Measurements from ENCODE around the gene RPL38.
A peak's percentile ranks its signal among the peaks of the same experiment; 100 is the strongest.

RPL38 gene

DNA sequence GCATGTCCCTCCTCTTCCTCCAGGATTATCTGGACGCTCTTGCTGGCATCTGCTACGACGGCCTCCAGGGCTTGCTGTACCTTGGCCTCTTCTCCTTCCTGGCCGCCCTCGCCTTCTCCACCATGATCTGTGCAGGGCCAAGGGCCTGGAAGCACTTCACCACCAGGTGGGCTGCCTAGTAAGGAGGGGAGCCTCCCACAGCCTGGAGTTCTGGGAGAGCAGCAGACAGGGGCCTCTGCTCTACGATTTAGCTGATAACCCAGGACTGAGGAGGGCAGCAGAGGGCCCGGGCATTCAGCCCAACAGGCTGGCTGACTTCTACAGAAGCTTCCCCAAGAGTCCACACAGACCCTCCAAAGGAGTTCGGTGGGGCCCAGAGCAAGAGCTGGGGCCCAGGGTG is 48.7 kb downstream of the RPL38 start:
- no peak for DNase-seq

DNA sequence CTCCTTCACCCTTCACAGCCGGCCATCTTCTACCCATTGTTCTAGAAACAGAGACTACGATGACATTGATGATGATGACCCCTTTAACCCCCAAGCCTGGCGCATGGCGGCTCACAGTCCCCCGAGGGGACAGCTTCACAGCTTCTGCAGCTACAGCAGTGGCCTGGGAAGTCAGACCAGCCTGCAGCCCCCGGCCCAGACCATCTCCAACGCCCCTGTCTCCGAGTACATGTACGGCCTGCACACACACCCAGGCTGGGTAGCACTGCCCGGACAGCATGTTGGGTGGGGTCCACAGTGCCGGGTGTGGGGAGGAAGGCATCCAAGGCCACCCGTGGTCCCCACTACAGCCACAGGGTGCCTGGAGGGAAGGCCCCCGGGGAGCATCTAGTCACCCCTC is 49.6 kb downstream of the RPL38 start:
- no peak for DNase-seq

DNA sequence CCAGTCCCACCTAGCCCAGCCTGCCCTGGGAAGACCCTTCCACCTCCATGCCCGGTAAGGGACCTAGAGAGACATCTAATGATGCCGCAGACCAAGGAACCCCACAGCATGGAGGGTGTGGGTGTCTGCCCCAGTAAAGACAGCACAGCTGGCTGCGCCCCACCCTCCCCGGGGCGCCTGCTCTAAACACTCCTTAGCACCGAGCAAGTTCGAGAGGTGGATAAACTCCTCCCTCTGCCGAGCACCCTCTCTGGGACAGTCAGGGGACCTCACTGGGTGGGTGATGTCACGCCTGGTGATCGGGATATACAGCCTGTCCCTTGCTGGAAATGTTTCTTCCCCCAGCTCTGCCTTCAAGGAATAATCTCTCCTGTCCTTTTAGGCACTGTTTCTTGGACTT is 53.8 kb downstream of the RPL38 start:
- no peak for DNase-seq

DNA sequence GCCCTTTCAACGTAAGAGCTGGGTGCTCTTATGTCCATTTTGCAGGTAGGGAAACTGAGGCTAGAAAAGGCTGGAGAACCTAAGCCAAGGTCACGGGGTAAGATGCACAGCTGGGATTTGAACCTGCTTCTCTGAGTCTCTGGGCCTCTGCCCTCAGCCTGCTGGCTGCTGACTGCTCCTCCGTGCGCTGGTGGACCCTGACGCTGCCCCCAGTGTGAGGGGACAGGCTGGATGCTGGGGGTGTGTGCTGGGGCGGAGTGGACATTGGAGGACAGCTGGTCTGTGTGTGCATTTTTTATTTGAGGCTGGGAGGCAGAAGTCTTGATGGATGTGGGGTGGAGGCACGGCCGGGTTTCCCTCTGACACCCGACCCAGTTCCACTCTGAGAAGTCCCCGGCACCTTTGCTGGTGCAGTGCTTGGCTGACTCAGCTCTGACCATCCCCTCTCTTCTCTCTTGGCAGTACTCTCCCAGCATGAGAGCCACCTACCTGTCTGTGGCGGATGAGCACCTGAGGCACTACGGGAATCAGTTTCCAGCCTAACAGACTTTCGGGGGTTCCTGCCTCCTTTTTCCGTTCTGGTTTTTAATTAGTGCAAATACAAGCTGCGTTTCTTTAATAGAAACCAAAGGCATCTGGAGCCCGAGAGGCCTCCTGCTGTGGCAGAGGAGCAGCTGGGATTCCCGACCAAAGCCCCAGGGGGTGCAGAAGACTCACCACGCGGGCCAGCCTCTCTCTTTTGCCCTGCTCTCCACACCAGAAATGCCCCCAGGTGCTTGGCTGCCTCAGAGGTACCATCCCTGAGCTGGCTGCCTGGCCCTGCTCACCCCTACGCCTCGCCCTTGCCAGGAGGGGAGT is 56.4 kb downstream of the RPL38 start:
- DNase-seq = peak; percentile 89

Measured in NCI-H1694 treated with DMSO at 0.1 percent for 48 hours (cell line).